ENCODE data around the gene CST4.

CST4 gene

GRCh38 chr20:23671479-23671878 lies 17.4 kb downstream of the CST4 start:
- TF ChIP-seq, protein P1, sequence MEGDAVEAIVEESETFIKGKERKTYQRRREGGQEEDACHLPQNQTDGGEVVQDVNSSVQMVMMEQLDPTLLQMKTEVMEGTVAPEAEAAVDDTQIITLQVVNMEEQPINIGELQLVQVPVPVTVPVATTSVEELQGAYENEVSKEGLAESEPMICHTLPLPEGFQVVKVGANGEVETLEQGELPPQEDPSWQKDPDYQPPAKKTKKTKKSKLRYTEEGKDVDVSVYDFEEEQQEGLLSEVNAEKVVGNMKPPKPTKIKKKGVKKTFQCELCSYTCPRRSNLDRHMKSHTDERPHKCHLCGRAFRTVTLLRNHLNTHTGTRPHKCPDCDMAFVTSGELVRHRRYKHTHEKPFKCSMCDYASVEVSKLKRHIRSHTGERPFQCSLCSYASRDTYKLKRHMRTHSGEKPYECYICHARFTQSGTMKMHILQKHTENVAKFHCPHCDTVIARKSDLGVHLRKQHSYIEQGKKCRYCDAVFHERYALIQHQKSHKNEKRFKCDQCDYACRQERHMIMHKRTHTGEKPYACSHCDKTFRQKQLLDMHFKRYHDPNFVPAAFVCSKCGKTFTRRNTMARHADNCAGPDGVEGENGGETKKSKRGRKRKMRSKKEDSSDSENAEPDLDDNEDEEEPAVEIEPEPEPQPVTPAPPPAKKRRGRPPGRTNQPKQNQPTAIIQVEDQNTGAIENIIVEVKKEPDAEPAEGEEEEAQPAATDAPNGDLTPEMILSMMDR (IDR thresholded peaks at IDR 0.05; ENCODE audit: extremely low read depth, insufficient read depth, missing control alignments): no peak
- in situ Hi-C loops (cut with MboI; ENCODE audit: low pct_unique_long_range_greater_than_20kb, low sequenced_read_pairs, unreplicated experiment): no loop called here
- no peak for DNase-seq (ENCODE audit: low spot score)

- TF ChIP-seq, protein P1 (IDR thresholded peaks at IDR 0.05; ENCODE audit: extremely low read depth, insufficient read depth, missing control alignments): no peak
- DNase-seq (ENCODE audit: low spot score): no peak
- in situ Hi-C loops (cut with MboI; ENCODE audit: low pct_unique_long_range_greater_than_20kb, low sequenced_read_pairs, unreplicated experiment): no loop called here
Measured at GRCh38 chr20:23670361-23670760, 18.5 kb downstream of the CST4 start.

- TF ChIP-seq, protein P1 (IDR thresholded peaks at IDR 0.05; ENCODE audit: extremely low read depth, insufficient read depth, missing control alignments): no peak
- in situ Hi-C loops (cut with MboI; ENCODE audit: low pct_unique_long_range_greater_than_20kb, low sequenced_read_pairs, unreplicated experiment): no loop called here
- DNase-seq (ENCODE audit: low spot score): no peak
Measured at GRCh38 chr20:23669866-23670265, 19.0 kb downstream of the CST4 start.

GRCh38 chr20:23669327-23669726 lies 19.5 kb downstream of the CST4 start:
- TF ChIP-seq, protein P1 (IDR thresholded peaks at IDR 0.05; ENCODE audit: extremely low read depth, insufficient read depth, missing control alignments): no peak
- DNase-seq (ENCODE audit: low spot score): no peak
- in situ Hi-C loops (cut with MboI; ENCODE audit: low pct_unique_long_range_greater_than_20kb, low sequenced_read_pairs, unreplicated experiment): no loop called here

DNA sequence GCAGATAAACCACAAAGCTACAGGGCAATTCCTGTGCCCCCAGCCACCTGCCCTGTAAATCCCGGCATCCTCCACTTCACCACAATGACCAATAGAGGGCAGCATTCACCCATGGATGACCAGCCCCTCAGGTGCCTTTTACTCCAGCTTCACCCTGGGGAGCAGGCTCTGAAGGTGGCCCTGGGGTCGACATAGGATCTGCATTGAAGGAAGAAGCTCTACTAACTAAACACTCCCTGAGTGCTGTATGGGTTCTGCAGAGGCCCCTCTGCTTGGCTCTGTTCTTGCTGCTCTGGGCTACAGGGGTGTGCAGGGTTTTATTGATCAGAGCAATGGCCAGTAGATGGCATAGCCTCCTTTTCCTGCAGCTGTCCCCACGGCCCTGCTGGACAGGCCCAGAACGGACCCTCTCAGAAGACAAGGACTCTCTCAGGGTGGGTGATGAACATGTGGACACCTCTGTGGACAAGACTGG lies 20.3 kb downstream of the CST4 start:
- in situ Hi-C loops (cut with MboI; ENCODE audit: low pct_unique_long_range_greater_than_20kb, low sequenced_read_pairs, unreplicated experiment): no loop called here
- TF ChIP-seq, protein P1 (IDR thresholded peaks at IDR 0.05; ENCODE audit: extremely low read depth, insufficient read depth, missing control alignments): peak; percentile 86
- DNase-seq (ENCODE audit: low spot score): peak; percentile 66

GRCh38 chr20:23667666-23668065 lies 21.2 kb downstream of the CST4 start:
- in situ Hi-C loops (cut with MboI; ENCODE audit: low pct_unique_long_range_greater_than_20kb, low sequenced_read_pairs, unreplicated experiment): no loop called here
- TF ChIP-seq, protein P1 (IDR thresholded peaks at IDR 0.05; ENCODE audit: extremely low read depth, insufficient read depth, missing control alignments): peak; percentile 1
- DNase-seq (ENCODE audit: low spot score): no peak

GRCh38 chr20:23666698-23667097 lies 22.1 kb downstream of the CST4 start:
- TF ChIP-seq, protein P1 (IDR thresholded peaks at IDR 0.05; ENCODE audit: extremely low read depth, insufficient read depth, missing control alignments): no peak
- in situ Hi-C loops (cut with MboI; ENCODE audit: low pct_unique_long_range_greater_than_20kb, low sequenced_read_pairs, unreplicated experiment): no loop called here
- DNase-seq (ENCODE audit: low spot score): no peak
